ENCODE data around the gene ATG10. TPM values are rescaled to one million over a fixed set of nuclear protein-coding genes. Genes with fewer than 3 reads are reported as not detected.

The ATG10 gene
- polyA plus RNA-seq, 5 donors = 10.3 to 15.3 (median 11.6) TPM

DNA sequence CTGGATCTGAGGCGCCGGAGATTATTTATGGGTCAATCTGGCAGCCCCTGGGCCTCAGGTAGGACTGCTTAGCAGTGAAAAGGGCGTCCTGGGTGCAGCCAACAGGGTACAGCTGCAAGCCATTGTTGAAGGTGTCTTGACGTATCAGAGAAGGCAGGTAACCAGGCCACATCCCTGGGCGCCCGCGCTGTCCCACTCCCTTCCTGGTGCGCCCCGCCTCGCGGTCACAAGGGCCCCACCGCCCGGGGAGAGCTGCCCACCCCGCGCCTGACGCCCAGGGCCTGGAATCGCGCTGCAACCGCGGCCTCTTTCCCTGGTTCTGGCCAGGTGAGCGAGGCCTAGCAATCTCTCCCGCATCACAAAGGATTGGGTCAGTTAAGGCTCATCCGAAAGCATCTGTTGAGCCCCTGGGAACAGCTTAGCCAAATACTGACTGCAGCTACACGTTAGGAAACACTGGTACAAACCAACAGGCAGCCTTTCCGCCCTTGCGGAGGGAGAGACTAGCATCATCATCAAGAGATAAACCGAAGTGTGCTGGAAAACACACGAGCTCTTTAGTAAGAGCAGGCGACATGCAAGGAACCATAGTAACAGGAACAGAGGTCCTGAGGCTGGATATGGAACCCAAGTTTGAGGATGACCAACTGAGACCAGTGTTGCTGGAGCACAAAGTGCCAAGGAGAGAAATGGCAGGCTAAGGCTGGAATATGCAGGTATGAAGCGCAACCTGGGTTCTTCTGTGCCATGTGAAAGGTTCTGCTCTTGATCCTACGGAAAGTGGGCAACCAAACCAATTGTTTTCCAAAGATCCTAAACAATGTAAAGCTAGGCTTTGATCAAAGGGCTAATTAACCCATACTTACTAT, 302.8 kb downstream of the ATG10 start:
- no peak for DNase-seq

DNA sequence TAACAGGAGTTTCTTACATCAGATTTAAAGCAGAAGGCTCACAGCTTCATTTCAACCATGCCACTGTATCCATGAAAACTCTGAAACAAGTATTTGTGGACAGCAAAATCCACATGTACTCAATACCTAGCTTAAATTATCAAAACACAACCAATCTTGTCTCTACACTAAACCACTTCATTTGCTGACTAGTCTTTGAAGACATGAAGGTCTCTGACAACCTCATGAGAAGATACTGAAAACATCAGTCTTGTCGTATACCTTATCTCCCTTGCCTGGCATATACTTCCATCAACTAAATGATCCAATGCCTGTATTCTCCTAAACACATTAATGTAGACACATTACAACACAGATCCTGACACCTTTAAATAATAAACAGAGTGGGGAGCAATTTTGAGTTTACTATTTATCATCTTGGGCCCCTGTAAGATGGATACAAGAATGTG, 303.4 kb downstream of the ATG10 start:
- DNase-seq = no peak

DNA sequence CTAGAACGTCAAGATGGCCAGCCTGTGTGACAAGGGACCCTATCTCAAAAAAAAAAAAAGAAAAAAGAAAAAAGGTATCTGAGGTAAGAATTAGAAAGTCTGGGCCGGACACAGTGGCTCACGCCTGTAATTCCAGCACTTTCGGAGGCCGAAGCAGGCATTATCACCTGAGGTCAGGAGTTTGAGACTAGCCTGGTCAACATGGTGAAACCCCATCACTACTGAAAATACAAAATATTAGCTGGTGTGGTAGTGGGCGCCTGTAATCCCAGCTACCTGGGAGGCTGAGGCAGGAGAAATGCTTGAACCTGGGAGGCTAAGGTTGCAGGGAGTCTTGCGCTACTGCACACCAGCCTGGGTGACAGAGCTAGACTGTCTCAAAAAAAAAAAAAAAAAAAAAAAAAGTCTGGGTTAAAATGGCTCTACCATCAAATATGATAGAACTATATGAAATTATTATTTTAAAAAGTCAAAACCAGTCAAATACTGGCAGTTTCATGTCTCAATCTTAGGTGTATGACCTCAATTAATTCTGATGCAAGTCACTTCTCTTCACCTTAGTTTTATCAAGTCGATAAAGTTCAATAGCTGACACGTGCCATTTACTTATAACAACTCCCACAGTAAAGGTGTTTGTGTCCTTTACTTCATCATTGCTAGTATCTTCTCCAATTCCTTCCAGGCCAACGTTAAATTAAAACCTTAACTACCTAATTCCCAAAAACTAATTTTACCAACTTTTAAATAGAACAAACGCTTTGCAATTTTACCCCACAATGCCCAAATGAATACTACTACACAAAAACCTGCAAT, 305.2 kb downstream of the ATG10 start:
- no peak for DNase-seq

DNA sequence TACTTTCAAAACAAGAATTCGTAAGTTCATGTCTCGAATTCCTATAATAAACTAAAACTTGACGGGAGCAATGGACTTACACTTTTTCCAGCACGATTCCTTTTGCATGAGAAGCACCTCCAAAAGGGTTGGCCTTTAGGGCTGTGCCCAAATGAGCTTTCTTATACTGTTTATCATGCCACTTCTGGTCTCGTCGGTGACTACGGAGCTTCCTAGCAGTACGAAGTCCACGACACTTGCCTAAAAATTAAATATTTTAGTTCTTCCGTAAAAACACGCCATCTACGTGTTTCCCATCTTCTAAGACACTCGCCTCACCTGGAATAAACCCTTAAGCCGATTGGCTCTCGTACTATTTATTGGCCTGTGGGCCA, 305.8 kb downstream of the ATG10 start:
- DNase-seq = no peak

DNA sequence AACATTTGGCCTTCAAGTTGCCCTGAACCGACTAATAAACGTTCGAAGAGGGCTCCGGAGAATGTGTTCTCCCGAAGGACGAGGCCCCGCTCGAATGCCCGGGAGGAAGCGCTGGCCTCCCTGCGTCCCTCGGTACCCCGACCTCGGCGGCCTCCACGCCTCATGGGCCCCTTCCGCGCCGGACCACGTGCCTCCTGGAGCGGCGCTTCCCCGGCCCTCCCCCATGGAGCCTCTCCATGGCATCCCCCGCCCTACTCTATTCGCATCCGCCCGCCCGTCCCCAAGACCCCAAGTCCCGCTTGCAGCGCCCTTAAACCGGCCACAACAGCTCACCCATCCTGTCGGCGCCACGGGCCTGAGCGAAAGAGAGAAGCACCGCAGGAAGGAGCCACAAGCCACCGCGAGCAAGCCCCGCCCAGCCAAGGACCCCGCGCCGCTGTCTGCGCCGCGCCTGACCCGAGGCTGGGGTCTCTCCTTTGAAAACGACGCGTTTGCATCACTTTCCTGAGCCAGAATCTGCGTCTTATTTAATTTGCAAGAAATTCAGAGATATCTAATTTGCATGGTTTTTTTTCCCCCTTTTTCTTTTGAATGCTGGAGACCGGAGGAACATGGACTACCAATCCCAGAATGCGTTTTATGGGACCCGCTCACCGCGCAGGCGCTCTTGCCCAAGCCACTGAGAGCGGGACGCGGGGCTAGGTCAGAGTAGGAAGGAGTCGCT, 306.3 kb downstream of the ATG10 start, which contains the start of gene RPS23:
Gene RPS23 (minus strand): TSS at position 368 of the 724 bp plus-strand sequence. CDS start 31 bp downstream, at position 337.
- DNase-seq = peak; percentile 94 to 96

DNA sequence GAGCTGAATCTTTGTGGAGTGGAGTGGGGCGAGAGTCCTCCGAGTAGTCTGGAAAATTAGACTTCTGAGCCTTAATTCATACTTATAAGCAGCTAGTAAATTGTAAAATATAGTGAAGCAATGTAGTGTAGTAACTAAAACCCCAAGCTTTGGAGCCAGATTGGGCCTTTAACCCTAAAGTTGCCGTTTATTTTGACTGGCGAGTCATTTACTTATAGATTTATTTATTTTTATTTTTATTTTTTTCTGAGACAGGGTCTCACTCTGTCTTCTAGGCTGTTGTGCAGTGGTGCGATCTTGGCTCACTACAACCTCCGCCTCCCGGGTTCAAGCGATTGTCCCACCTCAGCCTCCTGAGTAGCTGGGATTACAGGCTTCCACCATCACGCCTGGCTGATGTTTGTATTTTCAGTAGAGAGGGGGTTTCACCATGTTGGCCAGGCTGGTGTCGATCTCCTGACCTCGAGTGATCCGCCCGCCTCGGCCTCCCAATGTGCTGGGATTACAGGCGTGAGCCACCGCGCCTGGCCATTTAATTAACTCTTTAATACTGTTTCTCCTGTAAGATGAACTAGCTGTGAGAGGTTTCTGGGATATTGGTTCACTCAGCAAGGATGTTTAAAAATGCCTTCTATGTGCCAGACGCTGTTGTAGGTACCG, 307.0 kb downstream of the ATG10 start:
- DNase-seq = no peak

DNA sequence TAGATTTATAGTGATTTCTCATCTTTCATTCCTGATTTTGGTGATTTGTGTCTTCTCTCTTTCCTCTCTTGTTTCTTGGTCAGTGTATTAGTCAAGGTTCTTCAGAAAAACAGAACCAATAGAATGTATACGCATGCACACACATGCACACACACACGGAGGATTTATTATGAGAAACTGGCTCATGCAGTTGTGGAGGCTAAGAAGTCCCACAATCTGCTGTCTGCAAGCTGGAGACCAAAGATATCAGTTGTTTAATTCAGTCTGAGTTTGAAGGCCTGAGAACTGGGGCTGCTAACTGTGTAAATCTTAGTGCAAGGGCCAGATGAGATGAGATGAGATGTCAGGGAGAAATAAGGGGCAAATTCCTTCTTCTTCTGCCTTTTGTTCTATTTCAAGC, 312.1 kb downstream of the ATG10 start:
- DNase-seq = no peak

DNA sequence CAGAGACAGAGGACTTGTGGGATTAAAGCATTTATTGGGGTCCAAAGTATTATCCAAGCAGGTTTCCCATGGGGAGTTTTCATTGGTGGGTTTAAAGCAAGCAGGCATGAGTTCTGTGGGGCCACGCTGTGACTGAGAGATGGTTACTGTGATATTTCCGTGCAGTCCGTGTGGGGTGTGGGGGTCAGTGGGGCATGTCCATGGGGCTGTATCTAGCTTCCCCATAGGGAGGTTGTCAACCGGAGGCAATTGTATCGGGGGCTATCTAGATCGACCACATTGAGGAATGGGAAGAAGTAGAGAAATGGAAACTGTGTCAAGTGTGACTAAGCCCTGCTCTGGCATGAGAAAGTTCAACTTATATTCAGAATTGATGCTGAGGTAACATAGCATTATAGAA, 313.4 kb downstream of the ATG10 start:
- no peak for DNase-seq

DNA sequence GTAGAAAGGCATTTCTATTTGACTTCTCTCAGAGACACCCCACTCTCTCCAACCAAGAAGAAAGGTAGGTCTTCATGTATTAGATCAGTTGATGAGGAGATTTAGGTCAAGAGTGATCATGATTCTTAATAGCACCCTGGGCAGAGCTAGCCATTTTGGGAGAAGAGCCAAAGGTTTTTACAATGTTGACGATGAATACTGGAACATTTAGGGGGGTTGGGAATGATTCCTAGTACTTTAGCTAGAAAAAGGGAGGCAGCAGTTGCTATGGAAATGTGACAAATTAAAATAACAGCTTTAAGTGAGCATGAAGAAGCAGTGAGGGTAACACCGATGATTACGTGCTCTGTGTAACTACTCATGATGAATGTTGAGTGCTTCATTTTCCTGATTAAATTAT, 315.8 kb downstream of the ATG10 start:
- no peak for DNase-seq

DNA sequence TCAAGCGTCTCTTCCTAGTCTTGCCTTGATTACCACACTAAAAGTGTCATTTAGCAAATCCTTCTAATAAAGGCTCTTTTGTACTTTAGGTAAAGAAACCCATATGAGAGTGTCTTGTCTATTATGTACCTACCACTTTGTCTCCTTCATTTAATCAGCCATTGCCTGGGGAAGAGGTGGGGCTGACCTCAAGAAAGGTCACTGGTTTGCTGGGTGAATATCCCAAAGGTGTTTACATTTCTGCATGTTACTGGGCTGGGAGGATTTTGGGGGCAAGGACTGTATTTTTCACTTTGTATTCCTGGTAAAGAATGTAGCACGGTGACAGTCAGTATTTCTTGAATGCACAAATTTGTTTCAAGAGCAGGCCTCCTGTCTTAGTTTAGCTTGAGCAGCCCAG, 318.2 kb downstream of the ATG10 start:
- no peak for DNase-seq

DNA sequence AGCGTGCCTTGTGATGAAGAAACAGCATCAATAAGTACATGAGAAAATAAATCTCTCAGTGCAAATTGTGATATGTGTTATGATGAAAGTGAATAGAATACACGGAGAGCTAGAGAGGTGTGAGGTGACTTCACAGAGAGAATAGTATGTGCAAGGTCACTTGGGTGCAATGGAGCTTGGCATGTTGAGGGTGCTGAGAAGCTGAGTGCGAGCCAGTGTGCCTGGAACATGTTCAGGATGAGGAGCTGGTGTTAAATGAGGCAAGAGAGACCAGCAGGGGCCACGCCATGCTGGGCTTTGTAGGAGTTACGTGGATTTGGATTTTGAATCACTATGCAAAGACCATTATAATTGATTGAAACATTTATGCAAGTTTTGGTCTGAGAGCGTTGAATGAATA, 319.1 kb downstream of the ATG10 start:
- DNase-seq = no peak

DNA sequence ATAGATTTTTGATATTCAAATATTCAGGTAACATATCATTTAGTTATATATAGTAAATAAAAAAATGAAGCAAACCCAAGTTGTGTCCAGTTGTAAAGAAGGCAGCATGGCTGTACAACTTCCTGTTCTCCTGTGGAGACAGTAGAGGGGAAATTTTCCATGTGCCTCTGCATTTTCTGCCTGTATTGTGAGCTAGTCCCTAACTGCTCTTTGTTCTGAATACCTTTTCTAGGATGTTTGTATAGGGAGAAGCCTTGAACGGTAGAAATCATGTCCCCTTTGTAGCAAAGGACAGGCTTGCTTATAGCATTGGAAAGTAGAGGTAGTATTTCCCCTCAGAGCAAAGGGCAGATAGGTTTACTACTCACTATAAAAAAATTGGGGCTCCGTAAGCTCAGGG, 319.6 kb downstream of the ATG10 start:
- no peak for DNase-seq

DNA sequence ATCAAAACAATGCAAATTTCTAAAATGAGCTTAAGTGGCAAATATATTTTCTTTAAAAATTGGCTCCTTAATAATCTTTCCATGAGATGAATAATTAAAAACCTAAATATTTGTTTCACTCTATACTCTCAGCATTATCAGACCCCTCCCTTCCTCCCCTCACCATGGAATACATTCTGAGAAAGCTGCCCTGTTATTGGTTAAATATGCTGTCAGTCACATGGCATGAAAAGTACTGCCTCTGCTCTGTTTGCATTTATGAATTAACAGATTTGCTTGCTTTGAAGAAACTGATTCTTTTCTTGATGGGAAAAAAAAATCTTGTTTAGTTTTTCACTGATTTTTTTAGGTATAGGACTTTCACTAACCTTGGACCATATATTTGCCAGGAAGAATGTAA, 323.3 kb downstream of the ATG10 start:
- no peak for DNase-seq

DNA sequence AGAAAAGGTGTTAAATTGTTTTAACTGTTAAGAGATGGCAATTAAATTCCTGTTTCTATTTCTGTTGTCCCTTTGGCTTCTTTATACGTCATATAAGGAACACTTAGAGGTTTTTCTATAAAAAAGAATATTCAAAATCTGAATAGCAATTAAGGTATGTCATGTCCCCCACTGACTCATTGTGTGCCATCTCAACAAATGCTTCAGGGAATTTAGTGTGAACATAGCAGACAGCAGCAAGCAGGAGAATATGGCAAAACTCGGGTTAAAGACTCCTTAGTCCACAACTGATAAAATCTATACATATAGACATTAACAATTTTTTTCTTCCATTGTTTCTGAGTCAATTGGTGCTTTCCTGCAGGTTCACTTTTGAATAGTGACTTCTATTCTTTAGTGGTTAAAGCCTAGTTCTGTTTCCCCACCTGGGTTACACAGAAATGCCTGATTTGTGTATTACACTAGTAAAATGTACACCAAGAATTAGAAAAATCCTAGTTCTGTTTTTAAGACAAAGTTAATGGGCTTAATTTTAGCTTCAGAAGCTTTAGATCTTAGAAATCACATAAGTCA, 324.2 kb downstream of the ATG10 start:
- DNase-seq = no peak

DNA sequence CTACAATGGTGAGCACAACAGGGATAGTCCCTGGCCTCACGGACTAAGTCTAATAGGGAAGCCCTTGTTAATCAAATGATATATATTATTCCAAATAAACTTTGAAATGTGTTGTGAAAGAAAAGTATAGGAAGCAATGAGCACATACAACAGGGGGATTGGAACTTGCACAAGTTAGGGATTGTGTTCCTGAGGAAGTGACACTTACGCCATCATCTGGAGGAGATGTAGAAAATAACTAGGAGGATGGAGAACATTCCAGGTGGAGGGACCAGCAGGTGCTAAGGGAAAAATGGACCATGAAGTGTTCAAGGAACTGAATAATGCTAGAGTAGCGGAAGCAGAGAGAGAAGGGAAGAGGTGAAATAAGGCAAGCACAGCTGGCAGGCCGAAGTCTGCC, 325.1 kb downstream of the ATG10 start:
- DNase-seq = no peak

DNA sequence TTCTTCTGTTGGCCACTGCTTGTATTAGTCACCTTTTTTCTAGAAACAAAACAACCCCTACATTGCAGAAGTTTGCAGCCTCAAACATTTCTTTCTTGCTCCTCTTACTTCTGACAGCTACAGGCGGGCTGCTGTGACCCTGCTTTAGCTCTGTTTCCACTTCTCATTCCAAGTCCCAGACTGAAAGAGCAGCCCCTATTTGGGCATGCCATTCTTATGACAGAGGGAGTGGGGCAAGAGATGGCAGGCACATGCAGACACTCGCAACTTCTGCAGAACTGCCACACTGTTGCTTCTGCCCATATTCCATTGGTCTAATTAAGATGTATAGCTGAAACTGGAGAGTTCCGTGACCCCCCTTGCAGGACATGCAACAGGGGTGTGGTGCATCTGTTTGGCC, 325.9 kb downstream of the ATG10 start:
- no peak for DNase-seq

DNA sequence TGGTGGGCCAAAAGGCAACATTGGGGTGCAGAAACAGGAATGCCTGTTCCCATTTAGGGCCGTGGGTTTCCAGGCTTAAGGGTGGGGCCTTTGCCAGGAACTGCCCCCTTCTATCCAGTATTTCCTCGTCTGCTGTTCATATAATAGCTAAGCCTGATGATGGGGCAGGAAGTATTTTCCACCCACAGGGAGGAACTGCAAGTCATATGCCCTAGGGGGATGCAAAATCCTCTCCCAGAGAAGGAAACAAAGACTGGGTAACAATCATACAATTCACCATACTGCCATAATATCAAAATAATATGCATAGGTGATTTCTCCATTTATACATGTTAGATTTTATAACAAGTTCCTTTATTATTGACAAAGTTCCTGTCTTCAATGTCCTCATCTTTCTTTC, 326.8 kb downstream of the ATG10 start:
- no peak for DNase-seq

DNA sequence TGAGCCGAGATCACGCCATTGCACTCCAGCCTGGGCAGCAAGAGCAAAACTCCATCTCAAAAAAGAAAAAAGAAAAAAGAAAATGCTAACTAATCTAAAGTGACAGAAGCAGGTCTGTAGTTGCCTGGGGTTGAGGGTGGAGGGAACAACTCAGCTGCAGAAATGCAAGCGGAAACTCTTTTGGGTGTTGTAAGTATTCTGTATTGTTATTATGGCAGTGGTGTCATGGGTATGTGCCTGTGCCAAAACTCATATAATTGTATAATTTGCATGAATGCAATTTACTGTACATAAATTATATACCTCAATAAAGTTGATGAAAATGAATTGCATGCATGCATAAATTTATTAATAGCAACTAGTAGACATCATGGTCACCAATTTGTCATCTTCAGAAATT, 329.4 kb downstream of the ATG10 start:
- no peak for DNase-seq
